ENCODE data around the gene SDF4.

Gene SDF4

DNA sequence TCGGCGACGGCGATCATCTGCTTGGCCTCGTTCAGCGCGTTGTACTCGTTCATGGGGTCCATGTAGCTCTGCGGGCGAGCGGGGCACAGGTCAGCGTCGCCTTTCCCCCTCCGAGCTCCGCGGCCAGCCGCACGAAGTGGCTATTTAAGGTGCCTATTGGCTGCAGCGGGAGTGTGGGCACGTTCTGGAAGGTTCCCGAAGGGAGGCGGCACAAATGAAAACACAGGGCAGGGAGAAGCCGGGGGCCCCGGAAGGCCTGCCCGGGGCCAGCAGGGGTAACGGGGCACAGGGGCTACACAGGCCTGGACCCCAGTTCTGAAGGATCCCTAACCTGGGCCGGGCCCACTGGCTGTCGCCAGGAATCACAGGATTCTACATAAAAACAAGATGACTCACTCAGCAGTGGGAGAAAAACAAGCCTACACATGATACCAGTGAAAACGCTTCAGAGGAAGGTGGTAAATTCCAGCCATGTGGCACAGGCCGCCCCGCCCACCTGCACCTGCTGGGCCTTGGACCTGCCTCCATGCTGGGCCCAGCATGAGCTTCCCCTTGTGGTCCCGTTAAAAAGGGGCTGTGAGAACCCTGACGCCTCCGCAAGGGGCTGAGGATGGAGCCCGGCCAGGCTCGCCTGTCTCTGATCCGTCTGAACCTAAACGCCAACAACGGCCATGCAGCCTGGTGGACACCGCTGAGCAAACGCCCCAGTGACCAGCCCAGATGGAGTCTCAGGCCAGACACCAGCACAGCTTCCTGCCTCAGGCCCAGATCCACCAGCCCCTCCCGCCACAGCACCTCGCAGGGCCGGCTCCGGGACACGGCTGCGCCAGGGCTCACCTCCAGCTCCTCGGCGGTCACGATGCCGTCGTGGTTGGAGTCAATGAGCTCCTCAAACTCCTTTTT lies 13.9 kb downstream of the SDF4 start:
- H3K27ac ChIP-seq (ENCODE audit: low read length), result no peak overlapping the region
- no peak overlapping the region for H3K4me3 ChIP-seq (ENCODE audit: low read length)
- H3K27me3 ChIP-seq (ENCODE audit: low read depth, low read length), result no peaks in the 10 kb centered on the region
- H3K9ac ChIP-seq (ENCODE audit: low read length), result no peak overlapping the region
- H3K79me2 ChIP-seq (ENCODE audit: low read length), result no peaks in the 10 kb centered on the region
- no peak for TF ChIP-seq EZH2phosphoT487 (IDR thresholded peaks at IDR 0.05; ENCODE audit: low read depth)
- TF ChIP-seq, protein P1, sequence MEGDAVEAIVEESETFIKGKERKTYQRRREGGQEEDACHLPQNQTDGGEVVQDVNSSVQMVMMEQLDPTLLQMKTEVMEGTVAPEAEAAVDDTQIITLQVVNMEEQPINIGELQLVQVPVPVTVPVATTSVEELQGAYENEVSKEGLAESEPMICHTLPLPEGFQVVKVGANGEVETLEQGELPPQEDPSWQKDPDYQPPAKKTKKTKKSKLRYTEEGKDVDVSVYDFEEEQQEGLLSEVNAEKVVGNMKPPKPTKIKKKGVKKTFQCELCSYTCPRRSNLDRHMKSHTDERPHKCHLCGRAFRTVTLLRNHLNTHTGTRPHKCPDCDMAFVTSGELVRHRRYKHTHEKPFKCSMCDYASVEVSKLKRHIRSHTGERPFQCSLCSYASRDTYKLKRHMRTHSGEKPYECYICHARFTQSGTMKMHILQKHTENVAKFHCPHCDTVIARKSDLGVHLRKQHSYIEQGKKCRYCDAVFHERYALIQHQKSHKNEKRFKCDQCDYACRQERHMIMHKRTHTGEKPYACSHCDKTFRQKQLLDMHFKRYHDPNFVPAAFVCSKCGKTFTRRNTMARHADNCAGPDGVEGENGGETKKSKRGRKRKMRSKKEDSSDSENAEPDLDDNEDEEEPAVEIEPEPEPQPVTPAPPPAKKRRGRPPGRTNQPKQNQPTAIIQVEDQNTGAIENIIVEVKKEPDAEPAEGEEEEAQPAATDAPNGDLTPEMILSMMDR (IDR thresholded peaks at IDR 0.05; ENCODE audit: low read depth, low read length), result no peak
- H2AFZ ChIP-seq (ENCODE audit: low read depth, low read length), result no peak overlapping the region
- H3K9me3 ChIP-seq (ENCODE audit: insufficient read depth, low read length), result no peaks in the 10 kb centered on the region
- peaks cover 19% of the 10 kb centered on the region for H3K36me3 ChIP-seq (replicated peaks; ENCODE audit: low read depth, low read length)
- H4K20me1 ChIP-seq (ENCODE audit: insufficient read depth, low read length), result no peaks in the 10 kb centered on the region
- no peak overlapping the region for H3K4me2 ChIP-seq (ENCODE audit: low read length)
- H3K4me1 ChIP-seq (ENCODE audit: low read length), result peaks cover 24% of the 10 kb centered on the region

DNA sequence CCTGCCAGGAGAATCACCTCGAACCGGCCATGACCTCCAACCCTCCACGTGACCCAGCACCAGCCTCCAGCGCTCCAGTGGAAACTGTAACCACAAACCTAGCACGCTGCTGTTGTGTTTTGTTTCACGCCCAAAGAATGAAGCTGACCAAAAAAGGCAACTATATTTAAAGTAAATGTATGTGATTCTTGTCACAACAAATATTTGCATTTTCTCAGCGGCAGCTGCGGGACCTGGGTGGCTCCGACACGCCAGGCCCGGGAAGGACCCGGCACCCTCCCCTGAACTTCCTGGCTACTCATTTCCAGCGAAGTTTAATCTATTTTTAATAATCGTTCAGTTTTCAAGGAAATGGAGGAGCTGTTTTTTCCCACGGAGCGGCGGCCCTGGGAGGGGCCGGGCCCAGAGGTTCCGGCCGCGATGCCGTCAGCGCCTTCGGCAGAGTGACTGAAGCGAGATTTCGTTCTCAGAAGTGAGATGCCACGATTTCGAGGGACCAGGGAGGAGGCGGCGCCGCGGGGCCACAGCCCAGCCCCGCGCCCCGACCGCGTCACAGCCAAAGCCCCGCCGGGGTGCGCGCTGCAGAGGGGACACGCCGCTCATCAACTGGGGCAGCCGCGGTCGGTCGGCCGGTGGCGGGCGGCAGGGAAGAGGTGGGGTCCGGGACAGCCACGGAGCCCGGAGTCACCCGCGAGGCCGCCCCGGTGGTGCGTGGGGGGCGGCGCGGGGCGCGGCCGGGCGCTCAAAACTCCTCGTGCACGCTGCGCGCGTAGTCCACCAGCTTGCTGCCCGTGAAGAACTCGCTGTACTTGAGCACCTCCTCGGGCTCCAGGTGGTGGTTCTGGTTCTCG lies 14.8 kb downstream of the SDF4 start:
- H4K20me1 ChIP-seq (ENCODE audit: insufficient read depth, low read length), result no peaks in the 10 kb centered on the region
- H3K79me2 ChIP-seq (ENCODE audit: low read length), result no peaks in the 10 kb centered on the region
- H3K27me3 ChIP-seq (ENCODE audit: low read depth, low read length), result no peaks in the 10 kb centered on the region
- no peak overlapping the region for H3K9ac ChIP-seq (ENCODE audit: low read length)
- no peaks in the 10 kb centered on the region for H3K9me3 ChIP-seq (ENCODE audit: insufficient read depth, low read length)
- H2AFZ ChIP-seq (ENCODE audit: low read depth, low read length), result no peak overlapping the region
- H3K36me3 ChIP-seq (replicated peaks; ENCODE audit: low read depth, low read length), result peaks cover 14% of the 10 kb centered on the region
- H3K4me1 ChIP-seq (ENCODE audit: low read length), result peaks cover 24% of the 10 kb centered on the region
- no peak for TF ChIP-seq EZH2phosphoT487 (IDR thresholded peaks at IDR 0.05; ENCODE audit: low read depth)
- H3K27ac ChIP-seq (ENCODE audit: low read length), result no peak overlapping the region
- H3K4me3 ChIP-seq (ENCODE audit: low read length), result no peak overlapping the region
- H3K4me2 ChIP-seq (ENCODE audit: low read length), result no peak overlapping the region

DNA sequence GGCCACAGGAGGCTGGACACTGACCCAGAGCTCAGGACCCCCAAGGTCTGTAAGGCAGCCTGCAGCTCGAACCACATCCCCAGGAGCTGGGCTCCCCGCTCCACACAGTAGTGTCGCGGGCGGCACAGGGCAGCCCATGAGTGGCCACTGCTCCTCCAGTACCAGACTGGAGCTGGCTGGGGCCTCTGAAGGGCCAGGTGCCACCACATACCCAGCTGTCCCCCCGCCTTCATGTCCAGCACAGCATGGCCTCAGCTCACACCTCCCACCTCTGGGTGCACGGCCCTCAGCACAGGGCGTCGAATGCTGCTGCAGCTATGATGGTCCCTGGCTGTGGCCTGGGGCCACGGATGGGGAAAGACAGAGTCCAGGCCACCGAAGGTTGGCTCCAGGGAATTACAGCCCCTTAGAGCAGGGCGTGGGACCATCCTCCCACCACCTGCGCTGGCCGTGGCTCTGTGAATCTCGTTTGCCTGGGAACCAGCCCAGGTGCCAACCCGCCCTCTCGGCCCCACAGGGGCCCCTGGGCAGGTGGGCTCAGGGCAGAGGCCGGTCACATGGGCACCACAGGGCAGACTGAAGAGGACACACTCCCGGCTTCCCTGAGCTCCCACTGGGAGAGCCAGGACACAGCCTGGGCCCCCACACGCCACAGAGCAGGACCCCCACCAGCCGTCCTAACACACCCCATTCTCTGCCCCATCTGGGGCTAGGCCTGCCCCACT lies 15.8 kb downstream of the SDF4 start:
- no peaks in the 10 kb centered on the region for H3K79me2 ChIP-seq (ENCODE audit: low read length)
- H3K36me3 ChIP-seq (replicated peaks; ENCODE audit: low read depth, low read length), result peaks cover 14% of the 10 kb centered on the region
- TF ChIP-seq, protein P1 (IDR thresholded peaks at IDR 0.05; ENCODE audit: low read depth, low read length), result no peak
- TF ChIP-seq EZH2phosphoT487 (IDR thresholded peaks at IDR 0.05; ENCODE audit: low read depth), result no peak
- no peak overlapping the region for H3K27ac ChIP-seq (ENCODE audit: low read length)
- H3K4me2 ChIP-seq (ENCODE audit: low read length), result no peak overlapping the region
- H3K4me3 ChIP-seq (ENCODE audit: low read length), result no peak overlapping the region
- no peaks in the 10 kb centered on the region for H4K20me1 ChIP-seq (ENCODE audit: insufficient read depth, low read length)
- no peak overlapping the region for H3K9ac ChIP-seq (ENCODE audit: low read length)
- H3K27me3 ChIP-seq (ENCODE audit: low read depth, low read length), result no peaks in the 10 kb centered on the region
- H3K4me1 ChIP-seq (ENCODE audit: low read length), result peaks cover 24% of the 10 kb centered on the region
- H2AFZ ChIP-seq (ENCODE audit: low read depth, low read length), result no peak overlapping the region
- H3K9me3 ChIP-seq (ENCODE audit: insufficient read depth, low read length), result no peaks in the 10 kb centered on the region

DNA sequence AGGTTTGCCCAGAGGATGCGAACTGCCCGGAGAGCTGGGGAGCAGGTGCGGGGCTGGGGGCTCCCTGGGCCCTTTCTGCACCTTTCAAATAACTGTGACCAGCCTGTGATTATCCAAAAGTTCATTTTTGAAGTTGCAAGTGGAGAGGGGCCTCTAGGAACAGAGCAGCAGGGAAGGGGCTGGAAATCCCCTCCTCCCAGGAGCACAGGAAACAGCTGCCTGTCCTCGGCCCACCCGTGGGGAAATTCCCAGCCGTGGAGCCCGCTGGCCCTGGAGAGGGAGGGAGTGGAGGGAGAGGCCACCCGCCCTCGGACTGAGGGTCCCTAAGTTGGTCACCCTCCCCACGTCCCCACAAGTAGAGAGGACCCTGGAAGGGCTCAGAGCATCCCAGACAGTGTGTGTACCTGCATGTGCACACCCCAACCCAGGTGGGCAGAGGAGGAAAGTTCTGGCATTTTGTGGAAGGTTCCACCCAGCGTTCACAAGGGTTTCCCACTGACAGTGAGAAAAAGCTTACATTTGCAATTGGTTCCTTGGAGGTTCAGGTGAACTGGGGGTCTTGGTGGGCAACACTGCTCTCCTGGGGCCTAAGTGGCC lies 16.6 kb downstream of the SDF4 start:
- peaks cover 24% of the 10 kb centered on the region for H3K4me1 ChIP-seq (ENCODE audit: low read length)
- H3K27ac ChIP-seq (ENCODE audit: low read length), result peak overlapping the region; percentile 5; the same call in 1 of the 2 replicates

More for the DNA sequence above, 16.6 kb downstream of the SDF4 start:
- no peak overlapping the region for H3K4me3 ChIP-seq (ENCODE audit: low read length)
- no peaks in the 10 kb centered on the region for H3K79me2 ChIP-seq (ENCODE audit: low read length)
- H3K4me2 ChIP-seq (ENCODE audit: low read length), result peak overlapping the region; percentile 61
- no peaks in the 10 kb centered on the region for H4K20me1 ChIP-seq (ENCODE audit: insufficient read depth, low read length)
- H3K36me3 ChIP-seq (replicated peaks; ENCODE audit: low read depth, low read length), result peaks cover 14% of the 10 kb centered on the region
- H3K27me3 ChIP-seq (ENCODE audit: low read depth, low read length), result no peaks in the 10 kb centered on the region
- no peak overlapping the region for H3K9ac ChIP-seq (ENCODE audit: low read length)
- TF ChIP-seq, protein P1 (IDR thresholded peaks at IDR 0.05; ENCODE audit: low read depth, low read length), result no peak
- no peak for TF ChIP-seq EZH2phosphoT487 (IDR thresholded peaks at IDR 0.05; ENCODE audit: low read depth)
- no peak overlapping the region for H2AFZ ChIP-seq (ENCODE audit: low read depth, low read length)
- no peaks in the 10 kb centered on the region for H3K9me3 ChIP-seq (ENCODE audit: insufficient read depth, low read length)

Measured in OCI-LY3 (cell line).